H1 (cell line): Measurements from ENCODE around the gene ATP6V0A4. TPM values are rescaled to one million over a fixed set of nuclear protein-coding genes. Genes with fewer than 3 reads are reported as not detected.
A peak's percentile ranks its signal among the peaks of the same experiment; 100 is the strongest.

Experiments
- CTCF ChIA-PET: fragments of 300-600 bp; sonication (Branson Sonifier 250); formaldehyde crosslinking; loops from one replicate; lab custom pipeline; 2021; ENCODE audit not compliant: partially characterized antibody; lab: Charles Lee
- POLR2A ChIA-PET: fragments of 300-600 bp; sonication (Branson Sonifier 250); formaldehyde crosslinking; loops from one replicate; lab custom pipeline; 2021; ENCODE audit warnings: inconsistent platforms; ENCODE audit not compliant: partially characterized antibody; lab: Charles Lee
- DNase-seq, 2 experiments: peaks; one replicate each; pipeline versions ENCODE4 v3.0.0 to v3.0.0-alpha.2; 2010 to 2022; ENCODE audit warnings: low spot score in 2 of 2, low read depth in 1 of 2, mixed read lengths in 1 of 2
- FAIRE-seq: peaks from 2 replicates; lab custom pipeline; 2011; peaks lifted over from hg19 to GRCh38; lab: Jason Lieb, UNC
- H2AFZ ChIP-seq: 2 replicates; pipeline ENCODE4 v1.8.1; 2012; ENCODE audit warnings: low read length, inconsistent platforms
- H2AK5ac ChIP-seq: 2 replicates; pipeline ENCODE4 v1.6.1; 2013; ENCODE audit warnings: low read depth, low read length
- H2BK120ac ChIP-seq: replicated peaks from 2 replicates; pipeline ENCODE3; 2013; ENCODE audit warnings: low read depth, low read length, inconsistent platforms
- H2BK12ac ChIP-seq: 2 replicates; pipeline ENCODE4 v1.6.1; 2013; ENCODE audit warnings: low read depth, low read length
- H2BK15ac ChIP-seq: 2 replicates; pipeline ENCODE4 v1.6.1; 2013; ENCODE audit warnings: low read length
- H2BK20ac ChIP-seq: 2 replicates; pipeline ENCODE4 v1.6.1; 2013; ENCODE audit warnings: low read length
- H2BK5ac ChIP-seq: 2 replicates; pipeline ENCODE4 v1.6.1; 2013; ENCODE audit warnings: low read depth, low read length
- H3K14ac ChIP-seq: 2 replicates; pipeline ENCODE4 v1.6.1; 2013; ENCODE audit warnings: inconsistent platforms; ENCODE audit not compliant: insufficient read length
- H3K18ac ChIP-seq: 2 replicates; pipeline ENCODE4 v1.6.1; 2013; ENCODE audit warnings: low read length; ENCODE audit errors: extremely low read depth
- H3K23ac ChIP-seq: 2 replicates; pipeline ENCODE4 v1.6.1; 2013; ENCODE audit warnings: inconsistent platforms; ENCODE audit not compliant: insufficient read length
- H3K23me2 ChIP-seq: 2 replicates; pipeline ENCODE4 v1.6.1; 2013; ENCODE audit warnings: low read depth, low read length
- H3K27ac ChIP-seq: 2 replicates; pipeline ENCODE4 v1.6.1; 2011; ENCODE audit warnings: low read depth, low read length, inconsistent platforms
- H3K27me3 ChIP-seq, 4 experiments: replicated peaks in 1 of 4; 1 replicate in 1 of 4; 2 replicates in 3 of 4; pipeline versions ENCODE4 v1.6.1 to v1.8.1; 2011 to 2013; ENCODE audit warnings: low read length in 3 of 4, mild to moderate bottlenecking in 3 of 4, inconsistent platforms in 2 of 4, mixed read lengths in 2 of 4, moderate library complexity in 1 of 4; ENCODE audit not compliant: control insufficient read depth in 3 of 4, insufficient read depth in 3 of 4; ENCODE audit errors: extremely low read depth in 1 of 4
- H3K36me3 ChIP-seq, 4 experiments: 2 replicates each; pipeline versions ENCODE4 v1.6.1 to v1.8.1; 2011 to 2013; ENCODE audit warnings: mild to moderate bottlenecking in 4 of 4, low read length in 3 of 4, moderate library complexity in 2 of 4, control low read depth in 1 of 4, inconsistent platforms in 1 of 4; ENCODE audit not compliant: insufficient read depth in 4 of 4, control insufficient read depth in 2 of 4
- H3K4ac ChIP-seq: replicated peaks from 2 replicates; pipeline ENCODE3; 2013; ENCODE audit warnings: low read length, low read depth, mixed read lengths, inconsistent platforms; ENCODE audit not compliant: insufficient read length
- H3K4me1 ChIP-seq, 4 experiments: replicated peaks in 1 of 4; 1 replicate in 1 of 4; 2 replicates in 3 of 4; pipeline versions ENCODE4 v1.6.1 to v1.8.1; 2011 to 2013; ENCODE audit warnings: low read length in 3 of 4, inconsistent platforms in 2 of 4, mixed read lengths in 1 of 4; ENCODE audit not compliant: insufficient read depth in 4 of 4, control insufficient read depth in 3 of 4
- H3K4me2 ChIP-seq, 2 experiments: 2 replicates each; pipeline versions ENCODE4 v1.6.1 to v1.8.1; 2011 to 2013; ENCODE audit warnings: low read depth in 2 of 2, low read length in 2 of 2, control low read depth in 1 of 2, inconsistent platforms in 1 of 2, mild to moderate bottlenecking in 1 of 2; ENCODE audit not compliant: insufficient read depth in 1 of 2
- H3K4me3 ChIP-seq, 4 experiments: fragments of 200-600, 300-600 bp in 1 of 4; sonication (generic), shearing (Covaris generic), sonication (Bioruptor Twin) in 1 of 4; 2 replicates each; pipeline versions ENCODE4 v1.5.1 to v1.8.1; 2011 to 2016; ENCODE audit warnings: low read length in 4 of 4, low read depth in 3 of 4, control low read depth in 2 of 4, inconsistent platforms in 2 of 4, mild to moderate bottlenecking in 2 of 4, mixed read lengths in 1 of 4, moderate library complexity in 1 of 4; ENCODE audit not compliant: insufficient read depth in 2 of 4; ENCODE audit errors: extremely low read depth in 1 of 4
- H3K56ac ChIP-seq: replicated peaks from 2 replicates; pipeline ENCODE3; 2013; ENCODE audit warnings: low read depth, mild to moderate bottlenecking, mixed read lengths, low read length, inconsistent platforms; ENCODE audit not compliant: insufficient read length
- H3K79me1 ChIP-seq: 2 replicates; pipeline ENCODE4 v1.6.1; 2013; ENCODE audit warnings: low read depth, low read length, control low read depth
- H3K79me2 ChIP-seq, 2 experiments: 2 replicates each; pipeline versions ENCODE4 v1.6.1 to v1.8.1; 2012 to 2013; ENCODE audit warnings: low read length in 2 of 2, mild to moderate bottlenecking in 2 of 2, inconsistent platforms in 1 of 2; ENCODE audit not compliant: insufficient read depth in 2 of 2, control insufficient read depth in 1 of 2
- H3K9ac ChIP-seq, 4 experiments: replicated peaks in 1 of 4; 1 replicate in 1 of 4; 2 replicates in 3 of 4; pipeline versions ENCODE4 v1.6.1 to v1.8.1; 2011 to 2013; ENCODE audit warnings: low read depth in 3 of 4, low read length in 3 of 4, control low read depth in 2 of 4, mild to moderate bottlenecking in 2 of 4, moderate library complexity in 2 of 4, inconsistent platforms in 1 of 4; ENCODE audit errors: extremely low read depth in 1 of 4
- H3K9me3 ChIP-seq, 2 experiments: 2 replicates each; pipeline versions ENCODE4 v1.6.1 to v1.8.1; 2012 to 2013; ENCODE audit warnings: mild to moderate bottlenecking in 2 of 2, moderate library complexity in 2 of 2, control low read depth in 1 of 2, inconsistent platforms in 1 of 2, low read depth in 1 of 2, low read length in 1 of 2, mixed read lengths in 1 of 2; ENCODE audit not compliant: insufficient read depth in 2 of 2
- H4K20me1 ChIP-seq, 2 experiments: replicated peaks in 1 of 2; 2 replicates each; pipeline versions ENCODE3 to v1.8.1; 2011 to 2013; ENCODE audit warnings: inconsistent platforms in 2 of 2, low read length in 2 of 2, mild to moderate bottlenecking in 1 of 2; ENCODE audit not compliant: insufficient read depth in 2 of 2, control insufficient read depth in 1 of 2
- H4K5ac ChIP-seq: 2 replicates; pipeline ENCODE4 v1.6.1; 2013; ENCODE audit warnings: low read length, low read depth, mixed read lengths, inconsistent platforms; ENCODE audit not compliant: insufficient read length
- H4K8ac ChIP-seq: 2 replicates; pipeline ENCODE4 v1.8.0; 2013; ENCODE audit warnings: mild to moderate bottlenecking, moderate library complexity, low read length, inconsistent platforms; ENCODE audit not compliant: insufficient read depth; ENCODE audit errors: extremely low read depth
- H4K91ac ChIP-seq: replicated peaks from 2 replicates; pipeline ENCODE3; 2013; ENCODE audit warnings: low read length, mixed read lengths, inconsistent platforms; ENCODE audit not compliant: insufficient read length
- KDM5A ChIP-seq: fragments of 200-600 bp; IDR thresholded peaks from 2 replicates; pipeline ENCODE4 v1.7.1; 2012; ENCODE audit warnings: mild to moderate bottlenecking, low read length, inconsistent platforms, mixed read lengths
- POLR2AphosphoS5 ChIP-seq: IDR thresholded peaks from 2 replicates; pipeline ENCODE4 v1.6.1; 2011; ENCODE audit warnings: low read depth, low read length
- RAD21 ChIP-seq, 2 experiments: IDR thresholded peaks in 1 of 2; conservative IDR thresholded peaks in 1 of 2; 2 replicates each; pipeline ENCODE4 v1.6.1; 2011; ENCODE audit warnings: low read depth in 2 of 2, low read length in 2 of 2, improper control_type of control experiment in 1 of 2, inconsistent platforms in 1 of 2, mild to moderate bottlenecking in 1 of 2, moderate library complexity in 1 of 2
- RBBP5 ChIP-seq: IDR thresholded peaks from 2 replicates; pipeline ENCODE4 v1.7.1; 2012; ENCODE audit warnings: low read depth, mild to moderate bottlenecking, inconsistent platforms, low read length, moderate library complexity, borderline replicate concordance
- WGBS, 2 experiments: shearing (Covaris generic) in 1 of 2; methylation state at CpG; one replicate each; pipeline versions ENCODE4 v1.1.6 to v1.1.7; 2013 to 2015; ENCODE audit warnings: low lambda C conversion rate in 2 of 2, mixed read lengths in 2 of 2, inconsistent platforms in 1 of 2, low coverage in 1 of 2, missing lambda C conversion rate in 1 of 2; ENCODE audit not compliant: insufficient replicate concordance in 2 of 2, insufficient coverage in 1 of 2, insufficient read length in 1 of 2; ENCODE audit errors: extremely low coverage in 1 of 2, missing lambda C conversion rate in 1 of 2; 5-methylcytosine and 5-hydroxymethylcytosine counted together
- polyA plus RNA-seq, 7 experiments: library from polyadenylated mRNA; depleted of rRNA in 3 of 7; stranded (reverse) in 5 of 7; unstranded in 2 of 7; fragments of >200 nt in 5 of 7; fragments of 200-250 nt in 2 of 7; gene quantifications; 1 replicate in 5 of 7; 2 replicates in 1 of 7; 4 replicates in 1 of 7; pipeline versions ENCODE4 v1.2.1 to v1.2.3, GENCODE V29; 2011 to 2013; ENCODE audit warnings: missing spikeins in 2 of 7, mixed read lengths in 2 of 7
- total RNA-seq: library from RNA; stranded (reverse); fragmentation: NEBNext Ultra II Directional; extraction: Animal tissue kit (Norgen Biotek cat#: 25700); gene quantifications from 2 replicates; pipeline ENCODE4 v1.2.1, GENCODE V29; 2021
- TF ChIP-seq, protein P1 (sequence below), 3 experiments: IDR thresholded peaks; 1 replicate in 2 of 3; 2 replicates in 1 of 3; pipeline versions ENCODE4 v1.5.1 to v1.6.1; 2011; ENCODE audit warnings: low read length in 3 of 3, mild to moderate bottlenecking in 3 of 3, inconsistent platforms in 2 of 3, low read depth in 1 of 3, moderate library complexity in 1 of 3; ENCODE audit not compliant: insufficient read depth in 1 of 3; ENCODE audit errors: control extremely low read depth in 1 of 3

ATP6V0A4 gene
- total and polyA plus RNA-seq, 2 of the 8 experiments (the other 6 are each of a cell fraction or from before 2014, with no cell fraction given) = 0.47 to 1.6 TPM

DNA sequence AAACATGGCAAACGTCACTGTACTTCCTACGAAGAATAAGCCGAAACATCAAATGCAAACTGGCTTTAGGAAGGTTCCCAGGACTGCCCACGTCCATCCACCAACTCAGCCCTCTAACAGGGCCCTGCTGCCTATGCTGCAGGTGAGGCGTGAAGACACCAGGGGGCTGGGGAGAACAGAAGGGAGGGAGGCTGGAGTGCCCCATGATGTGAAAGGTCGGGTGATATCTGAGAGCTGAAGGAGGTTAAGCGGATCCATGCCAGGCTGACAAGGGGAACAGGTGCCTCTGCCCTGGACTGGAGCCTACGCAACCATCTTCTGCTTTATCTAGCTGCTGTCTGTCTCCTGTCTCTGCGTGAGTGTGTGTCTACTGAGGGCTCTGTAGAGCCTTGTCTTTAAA lies 40.2 kb upstream of the ATP6V0A4 start:
- ChIA-PET POLR2A (no interaction called here), CTCF (interaction anchor here (0.9 to 1.6 kb wide), 7 partner anchors 12 to 1182 kb away, joined by 3 to 6 read pairs (median 3); no protein-coding TSS in a partner anchor)
- DNase-seq = no peak
- FAIRE-seq = no peak
- Histone ChIP-seq H3K23ac (no peak overlapping the region), H3K27ac (no peak overlapping the region), H3K23me2 (no peaks in the 10 kb centered on the region), H3K9ac (peak overlapping the region in 1 of 4 experiments; percentile 21; a peak in 1 of 7 replicates), H3K4me2 (no peak overlapping the region), H3K79me1 (no peaks in the 10 kb centered on the region), H4K91ac (no peak overlapping the region), H3K36me3 (peaks cover 0 to 15% (median 7%) of the 10 kb centered on the region in 4 experiments; a peak in 3 of 8 replicates), H2BK5ac (no peak overlapping the region), H3K4me1 (peaks cover 0 to 5% (median 2%) of the 10 kb centered on the region in 4 experiments; a peak in 2 of 7 replicates), H2AFZ (no peak overlapping the region), H2BK20ac (no peak overlapping the region), H3K27me3 (no peaks in the 10 kb centered on the region), H2AK5ac (no peak overlapping the region), H2BK15ac (no peak overlapping the region), H3K14ac (no peak overlapping the region), H3K9me3 (no peaks in the 10 kb centered on the region), H3K4me3 (no peak overlapping the region), H4K20me1 (no peaks in the 10 kb centered on the region), H3K79me2 (no peaks in the 10 kb centered on the region), H4K8ac (no peak overlapping the region), H3K56ac (no peak overlapping the region), H4K5ac (no peak overlapping the region), H3K4ac (no peak overlapping the region), H3K18ac (no peak overlapping the region), H2BK12ac (no peak overlapping the region), H2BK120ac (no peak overlapping the region)
- 85% methylated on average over 9 of the region's 9 CpGs; no CpG with 5 or more reads in 1 of the 2 experiments for WGBS, 2 experiments
- TF ChIP-seq, protein P1, sequence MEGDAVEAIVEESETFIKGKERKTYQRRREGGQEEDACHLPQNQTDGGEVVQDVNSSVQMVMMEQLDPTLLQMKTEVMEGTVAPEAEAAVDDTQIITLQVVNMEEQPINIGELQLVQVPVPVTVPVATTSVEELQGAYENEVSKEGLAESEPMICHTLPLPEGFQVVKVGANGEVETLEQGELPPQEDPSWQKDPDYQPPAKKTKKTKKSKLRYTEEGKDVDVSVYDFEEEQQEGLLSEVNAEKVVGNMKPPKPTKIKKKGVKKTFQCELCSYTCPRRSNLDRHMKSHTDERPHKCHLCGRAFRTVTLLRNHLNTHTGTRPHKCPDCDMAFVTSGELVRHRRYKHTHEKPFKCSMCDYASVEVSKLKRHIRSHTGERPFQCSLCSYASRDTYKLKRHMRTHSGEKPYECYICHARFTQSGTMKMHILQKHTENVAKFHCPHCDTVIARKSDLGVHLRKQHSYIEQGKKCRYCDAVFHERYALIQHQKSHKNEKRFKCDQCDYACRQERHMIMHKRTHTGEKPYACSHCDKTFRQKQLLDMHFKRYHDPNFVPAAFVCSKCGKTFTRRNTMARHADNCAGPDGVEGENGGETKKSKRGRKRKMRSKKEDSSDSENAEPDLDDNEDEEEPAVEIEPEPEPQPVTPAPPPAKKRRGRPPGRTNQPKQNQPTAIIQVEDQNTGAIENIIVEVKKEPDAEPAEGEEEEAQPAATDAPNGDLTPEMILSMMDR (IDR thresholded peaks at IDR 0.05; ENCODE audit: control extremely low read depth in 1 of 3, insufficient read depth in 1 of 3, low read depth in 1 of 3, low read length in 3 of 3) = peak in 2 of 3 experiments; percentile 19 to 41; a peak in 2 of 4 replicates
- no peak for TF ChIP-seq KDM5A
- TF ChIP-seq RBBP5 = no peak
- no peak for TF ChIP-seq POLR2AphosphoS5
- peak in 1 of 2 experiments; percentile 26; a peak in 2 of 4 replicates for TF ChIP-seq RAD21 (IDR thresholded peaks at IDR 0.05 in 1 of 2, conservative IDR thresholded peaks at IDR 0.05 in 1 of 2; ENCODE audit: low read depth in 2 of 2, low read length in 2 of 2)
